IMR-90 (cell line): ENCODE measurements around the gene SOX11.

Experiments
- BHLHE40 ChIP-seq: fragments of 150-350 bp; IDR thresholded peaks from 2 replicates; pipeline ENCODE4 v1.6.1; 2016; ENCODE audit warnings: mild to moderate bottlenecking, low read depth, low read length
- CHD1 ChIP-seq: IDR thresholded peaks from 2 replicates; pipeline ENCODE4 v1.6.1; 2012; ENCODE audit warnings: low read depth, low read length, improper control_type of control experiment
- CTCF ChIP-seq: conservative IDR thresholded peaks from 2 replicates; pipeline ENCODE4 v1.5.1; 2012; ENCODE audit warnings: mild to moderate bottlenecking, low read depth, low read length, improper control_type of control experiment

- TF ChIP-seq CTCF, result no peak
- no peak for TF ChIP-seq CHD1
- TF ChIP-seq BHLHE40, result no peak
Measured at GRCh38 chr2:5706717-5707455, 14.7 kb downstream of the SOX11 start.
